ENCODE data around the gene LKAAEAR1.
A peak's percentile ranks its signal among the peaks of the same experiment; 100 is the strongest.

The LKAAEAR1 gene

DNA sequence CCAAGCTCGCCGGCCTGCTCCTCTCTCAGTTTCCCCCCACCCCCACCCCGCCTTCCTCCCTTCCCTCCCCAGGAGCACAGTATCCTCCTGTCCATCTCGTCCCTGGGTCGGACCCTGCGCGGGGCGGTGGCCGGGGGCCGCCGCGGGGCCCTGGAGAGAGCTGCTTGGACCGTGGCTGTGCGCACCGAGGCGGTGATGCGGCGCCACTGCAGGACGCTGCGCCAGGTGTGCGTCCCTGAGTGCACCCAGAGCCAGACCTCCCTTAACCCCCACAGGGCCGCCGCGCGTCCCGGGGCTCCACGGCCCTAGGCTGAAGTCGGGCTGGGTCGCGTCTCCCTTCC, 46.0 kb downstream of the LKAAEAR1 start:
- peak overlapping the region; percentile 81 for H3K27ac ChIP-seq
- TF ChIP-seq, protein P1, sequence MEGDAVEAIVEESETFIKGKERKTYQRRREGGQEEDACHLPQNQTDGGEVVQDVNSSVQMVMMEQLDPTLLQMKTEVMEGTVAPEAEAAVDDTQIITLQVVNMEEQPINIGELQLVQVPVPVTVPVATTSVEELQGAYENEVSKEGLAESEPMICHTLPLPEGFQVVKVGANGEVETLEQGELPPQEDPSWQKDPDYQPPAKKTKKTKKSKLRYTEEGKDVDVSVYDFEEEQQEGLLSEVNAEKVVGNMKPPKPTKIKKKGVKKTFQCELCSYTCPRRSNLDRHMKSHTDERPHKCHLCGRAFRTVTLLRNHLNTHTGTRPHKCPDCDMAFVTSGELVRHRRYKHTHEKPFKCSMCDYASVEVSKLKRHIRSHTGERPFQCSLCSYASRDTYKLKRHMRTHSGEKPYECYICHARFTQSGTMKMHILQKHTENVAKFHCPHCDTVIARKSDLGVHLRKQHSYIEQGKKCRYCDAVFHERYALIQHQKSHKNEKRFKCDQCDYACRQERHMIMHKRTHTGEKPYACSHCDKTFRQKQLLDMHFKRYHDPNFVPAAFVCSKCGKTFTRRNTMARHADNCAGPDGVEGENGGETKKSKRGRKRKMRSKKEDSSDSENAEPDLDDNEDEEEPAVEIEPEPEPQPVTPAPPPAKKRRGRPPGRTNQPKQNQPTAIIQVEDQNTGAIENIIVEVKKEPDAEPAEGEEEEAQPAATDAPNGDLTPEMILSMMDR (IDR thresholded peaks at IDR 0.05), result no peak
- no peak for TF ChIP-seq ZFX (IDR thresholded peaks at IDR 0.05; ENCODE audit: borderline replicate concordance)

DNA sequence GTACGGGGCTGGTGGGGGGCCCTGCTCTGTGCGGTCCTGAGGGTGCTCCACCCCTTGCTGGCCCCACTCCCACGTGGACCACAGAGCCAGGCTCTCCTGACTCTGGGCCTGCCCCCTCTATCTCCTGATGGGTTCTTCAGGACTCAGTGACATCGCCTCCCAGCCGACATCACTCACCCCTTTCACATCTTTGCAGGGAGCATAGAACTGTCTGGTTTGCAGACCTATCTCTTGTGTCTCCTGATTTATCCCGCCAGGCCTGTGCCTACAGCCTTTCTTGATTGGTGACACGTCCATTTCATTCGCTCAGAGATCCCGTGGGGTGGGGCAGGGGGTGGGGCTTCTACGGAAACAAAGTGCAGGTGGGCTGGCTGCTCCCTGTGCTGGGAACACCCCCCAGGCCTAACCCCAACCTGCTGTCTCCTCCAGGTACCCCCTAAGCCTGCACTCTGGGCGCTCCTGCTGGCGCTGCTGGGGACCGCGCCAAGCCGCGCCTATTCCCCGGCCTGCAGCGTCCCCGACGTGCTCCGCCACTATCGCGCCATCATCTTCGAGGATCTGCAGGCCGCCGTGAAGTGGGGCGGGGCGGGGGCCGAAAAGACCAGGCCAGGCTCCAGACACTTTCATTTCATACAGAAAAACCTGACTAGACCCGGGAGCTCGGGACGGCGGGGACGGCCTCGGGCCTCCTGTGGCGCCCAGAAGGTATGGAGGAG, 46.5 kb downstream of the LKAAEAR1 start:
- TF ChIP-seq ZFX (IDR thresholded peaks at IDR 0.05; ENCODE audit: borderline replicate concordance), result no peak
- TF ChIP-seq, protein P1 (IDR thresholded peaks at IDR 0.05), result no peak
- peak overlapping the region; percentile 81 for H3K27ac ChIP-seq

GRCh38 chr20:64037199-64037497, 47.0 kb downstream of the LKAAEAR1 start:
- peak overlapping the region; percentile 81; the same call in 1 of the 2 replicates for H3K27ac ChIP-seq
- TF ChIP-seq, protein P1 (IDR thresholded peaks at IDR 0.05), result no peak
- no peak for TF ChIP-seq ZFX (IDR thresholded peaks at IDR 0.05; ENCODE audit: borderline replicate concordance)

DNA sequence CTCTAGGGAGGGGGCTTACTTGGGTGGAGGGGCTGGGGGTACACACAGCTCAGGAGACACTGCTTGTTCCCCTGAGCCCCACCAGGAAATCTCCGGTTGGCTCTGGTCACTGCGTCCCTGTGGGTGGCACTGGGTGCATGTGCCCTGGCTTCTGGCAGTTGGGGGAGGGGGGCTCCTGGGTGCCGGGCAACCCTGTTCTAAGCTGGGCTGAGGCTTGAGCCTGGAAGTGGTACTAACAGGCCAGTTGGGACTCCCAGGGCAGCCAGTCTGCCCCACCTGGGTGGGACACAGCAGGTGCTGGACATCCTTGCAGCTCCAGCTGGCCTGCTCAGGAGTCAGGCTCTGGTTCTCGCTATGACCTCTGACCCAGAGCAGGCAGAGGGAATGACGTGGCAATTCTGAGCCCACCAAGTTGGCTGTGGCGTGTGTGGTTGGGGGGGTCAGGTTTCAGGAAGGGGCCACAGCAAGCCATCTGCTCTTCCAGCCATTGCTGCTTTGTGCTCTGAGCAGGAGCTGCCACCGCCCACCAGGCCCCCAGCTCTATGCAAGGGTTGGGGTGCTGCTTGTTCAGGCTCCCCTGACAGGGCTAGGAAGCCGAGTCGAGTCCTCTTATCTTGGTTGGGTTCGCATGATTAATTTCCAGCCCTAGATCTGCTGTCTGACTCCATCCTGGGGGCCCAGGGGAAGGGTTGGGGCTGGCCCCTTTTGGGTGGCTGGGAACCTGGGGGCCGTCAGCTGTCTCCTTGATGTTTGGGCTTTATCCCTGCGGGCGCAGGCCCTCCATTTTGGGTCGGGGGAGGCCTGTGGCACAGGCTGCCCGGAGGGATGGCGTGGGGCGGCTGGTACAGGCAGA, 47.6 kb downstream of the LKAAEAR1 start:
- H3K27ac ChIP-seq, result no peak overlapping the region
- no peak for TF ChIP-seq ZFX (IDR thresholded peaks at IDR 0.05; ENCODE audit: borderline replicate concordance)
- TF ChIP-seq, protein P1 (IDR thresholded peaks at IDR 0.05), result no peak

DNA sequence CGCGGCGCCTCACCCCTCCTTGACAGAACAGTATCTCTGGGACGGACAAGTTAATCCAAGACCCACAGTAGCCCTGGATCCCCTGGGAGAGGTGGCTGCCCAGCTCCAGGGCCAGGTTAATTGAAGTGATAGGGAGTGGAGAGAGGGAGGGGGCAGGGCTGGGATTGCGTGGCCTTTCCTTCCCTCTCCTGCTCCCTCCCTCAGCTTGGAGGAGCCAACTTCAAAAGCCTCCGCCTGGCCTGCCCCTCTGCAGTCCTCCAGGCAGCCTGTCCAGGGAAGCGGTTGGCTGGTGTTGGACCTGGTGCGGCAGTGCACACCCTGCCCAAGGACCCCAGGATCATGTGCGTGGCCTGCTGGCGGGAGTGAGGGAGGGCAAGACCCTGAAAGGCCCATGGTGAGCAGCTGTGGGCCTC, 48.3 kb downstream of the LKAAEAR1 start, which contains the start of gene C20orf204:
TSS of gene C20orf204 (plus strand) at position 250 of the 413 bp plus-strand sequence. CDS start at position 392, 142 bp downstream.
- TF ChIP-seq, protein P1 (IDR thresholded peaks at IDR 0.05), result no peak
- TF ChIP-seq ZFX (IDR thresholded peaks at IDR 0.05; ENCODE audit: borderline replicate concordance), result no peak
- no peak within 1 kb of the TSS for H3K27ac ChIP-seq

GRCh38 chr20:64035066-64035932, 48.9 kb downstream of the LKAAEAR1 start:
- no peak for TF ChIP-seq ZFX (IDR thresholded peaks at IDR 0.05; ENCODE audit: borderline replicate concordance)
- TF ChIP-seq, protein P1 (IDR thresholded peaks at IDR 0.05), result no peak
- H3K27ac ChIP-seq, result no peak overlapping the region
